ENCODE measurements around the gene OMP. TPM values are rescaled to one million over a fixed set of nuclear protein-coding genes. Genes with fewer than 3 reads are reported as not detected.

The OMP gene
- total RNA-seq, 2 experiments from 2014 or later: not detected

GRCh38 chr11:77083566-77084245 lies 18.9 kb upstream of the OMP start:
- no peaks in the 10 kb centered on the region for H3K36me3 Mint-ChIP-seq (ENCODE audit: low read depth)
- no peaks in the 10 kb centered on the region for H3K36me3 ChIP-seq (ENCODE audit: insufficient read depth, low read length)
- ATAC-seq (ENCODE audit: poor library complexity) (no peak), DNase-seq (peak in 1 of 14 experiments; percentile 25)
- ChIA-PET POLR2A (interaction anchor here (1.7 kb wide), 1 partner anchor 36 kb away, joined by 13 read pairs; no protein-coding TSS in a partner anchor), CTCF (interaction anchor here (1.2 kb wide), 1 partner anchor 8 kb away, joined by 6 read pairs; no protein-coding TSS in a partner anchor)
- no peak overlapping the region for H3K4me3 ChIP-seq (ENCODE audit: low read length)
- no peaks in the 10 kb centered on the region for H3K27me3 ChIP-seq (ENCODE audit: control insufficient read depth in 1 of 2, insufficient read depth in 2 of 2, low read length in 2 of 2)
- peak overlapping the region; percentile 96 for H3K27ac Mint-ChIP-seq
- H3K4me3 Mint-ChIP-seq: no peak overlapping the region
- intact Hi-C loops (cut with DNase I, micrococcal nuclease): loop anchor here in 1 of 2 experiments (2.0 kb wide), 1 partner anchor 37 kb away; no protein-coding TSS in a partner anchor
- peaks cover 0 to 6% of the 10 kb centered on the region in 2 experiments for H3K9me3 ChIP-seq (ENCODE audit: control insufficient read depth in 1 of 2, insufficient read depth in 1 of 2, low read length in 2 of 2)
- H3K4me1 Mint-ChIP-seq (ENCODE audit: low read depth): peaks cover 18% of the 10 kb centered on the region
- peaks cover 26% of the 10 kb centered on the region for H3K4me1 ChIP-seq (ENCODE audit: insufficient read depth, low read length)
- TF ChIP-seq CTCF (IDR thresholded peaks at IDR 0.05): no peak
- peak overlapping the region in 1 of 2 donors; percentile 65 for H3K27ac ChIP-seq (ENCODE audit: low read depth in 1 of 2, low read length in 2 of 2)
- H3K9me3 Mint-ChIP-seq: no peaks in the 10 kb centered on the region
- no peaks in the 10 kb centered on the region for H3K27me3 Mint-ChIP-seq

GRCh38 chr11:77084581-77085191 lies 18.0 kb upstream of the OMP start:
- no peaks in the 10 kb centered on the region for H3K36me3 ChIP-seq (ENCODE audit: insufficient read depth, low read length)
- H3K4me3 Mint-ChIP-seq: no peak overlapping the region
- peaks cover 0 to 6% of the 10 kb centered on the region in 2 experiments for H3K9me3 ChIP-seq (ENCODE audit: control insufficient read depth in 1 of 2, insufficient read depth in 1 of 2, low read length in 2 of 2)
- no peak overlapping the region for H3K27ac Mint-ChIP-seq
- POLR2A ChIA-PET: no interaction called here
- CTCF ChIA-PET: no interaction called here
- no peak for ATAC-seq (ENCODE audit: poor library complexity)
- intact Hi-C loops (cut with DNase I, micrococcal nuclease): loop anchor here in 1 of 2 experiments (5.0 kb wide), 1 partner anchor 277 kb away; no protein-coding TSS in a partner anchor
- H3K4me3 ChIP-seq (ENCODE audit: low read length): no peak overlapping the region
- no peaks in the 10 kb centered on the region for H3K9me3 Mint-ChIP-seq
- H3K27ac ChIP-seq (ENCODE audit: low read depth in 1 of 2, low read length in 2 of 2): no peak overlapping the region
- peaks cover 26% of the 10 kb centered on the region for H3K4me1 ChIP-seq (ENCODE audit: insufficient read depth, low read length)
- H3K27me3 Mint-ChIP-seq: no peaks in the 10 kb centered on the region
- no peaks in the 10 kb centered on the region for H3K27me3 ChIP-seq (ENCODE audit: control insufficient read depth in 1 of 2, insufficient read depth in 2 of 2, low read length in 2 of 2)
- DNase-seq: peak in 1 of 14 experiments; percentile 29
- H3K36me3 Mint-ChIP-seq (ENCODE audit: low read depth): no peaks in the 10 kb centered on the region
- H3K4me1 Mint-ChIP-seq (ENCODE audit: low read depth): peaks cover 18% of the 10 kb centered on the region
- no peak for TF ChIP-seq CTCF (IDR thresholded peaks at IDR 0.05)

- ChIA-PET CTCF (no interaction called here), POLR2A (no interaction called here)
- H3K27me3 ChIP-seq (ENCODE audit: control insufficient read depth in 1 of 2, insufficient read depth in 2 of 2, low read length in 2 of 2): no peaks in the 10 kb centered on the region
- no peaks in the 10 kb centered on the region for H3K27me3 Mint-ChIP-seq
- H3K36me3 ChIP-seq (ENCODE audit: insufficient read depth, low read length): no peaks in the 10 kb centered on the region
- no peak overlapping the region for H3K4me3 Mint-ChIP-seq
- H3K9me3 Mint-ChIP-seq: no peaks in the 10 kb centered on the region
- no peak for TF ChIP-seq CTCF (IDR thresholded peaks at IDR 0.05)
- intact Hi-C loops (cut with DNase I, micrococcal nuclease): loop anchor here in 1 of 2 experiments (5.0 kb wide), 1 partner anchor 278 kb away; no protein-coding TSS in a partner anchor
- peaks cover 18% of the 10 kb centered on the region for H3K4me1 Mint-ChIP-seq (ENCODE audit: low read depth)
- H3K36me3 Mint-ChIP-seq (ENCODE audit: low read depth): no peaks in the 10 kb centered on the region
- H3K27ac Mint-ChIP-seq: no peak overlapping the region
- no peaks in the 10 kb centered on the region for H3K9me3 ChIP-seq (ENCODE audit: control insufficient read depth in 1 of 2, insufficient read depth in 1 of 2, low read length in 2 of 2)
- DNase-seq: no peak
- ATAC-seq (ENCODE audit: poor library complexity): no peak
- peaks cover 28% of the 10 kb centered on the region for H3K4me1 ChIP-seq (ENCODE audit: insufficient read depth, low read length)
- no peak overlapping the region for H3K4me3 ChIP-seq (ENCODE audit: low read length)
- H3K27ac ChIP-seq (ENCODE audit: low read depth in 1 of 2, low read length in 2 of 2): no peak overlapping the region
These were observed 17.0 kb upstream of the OMP start for GRCh38 chr11:77085652-77086051.
